ENCODE results near the gene ARMH1.

ARMH1 gene

GRCh38 chr1:44670751-44671640 lies 3.5 kb upstream of the ARMH1 start:
- DNase-seq (ENCODE audit: low read depth): no peak

GRCh38 chr1:44672254-44672955 lies 2.1 kb upstream of the ARMH1 start:
- peak; percentile 61 for DNase-seq (ENCODE audit: low read depth)

DNA sequence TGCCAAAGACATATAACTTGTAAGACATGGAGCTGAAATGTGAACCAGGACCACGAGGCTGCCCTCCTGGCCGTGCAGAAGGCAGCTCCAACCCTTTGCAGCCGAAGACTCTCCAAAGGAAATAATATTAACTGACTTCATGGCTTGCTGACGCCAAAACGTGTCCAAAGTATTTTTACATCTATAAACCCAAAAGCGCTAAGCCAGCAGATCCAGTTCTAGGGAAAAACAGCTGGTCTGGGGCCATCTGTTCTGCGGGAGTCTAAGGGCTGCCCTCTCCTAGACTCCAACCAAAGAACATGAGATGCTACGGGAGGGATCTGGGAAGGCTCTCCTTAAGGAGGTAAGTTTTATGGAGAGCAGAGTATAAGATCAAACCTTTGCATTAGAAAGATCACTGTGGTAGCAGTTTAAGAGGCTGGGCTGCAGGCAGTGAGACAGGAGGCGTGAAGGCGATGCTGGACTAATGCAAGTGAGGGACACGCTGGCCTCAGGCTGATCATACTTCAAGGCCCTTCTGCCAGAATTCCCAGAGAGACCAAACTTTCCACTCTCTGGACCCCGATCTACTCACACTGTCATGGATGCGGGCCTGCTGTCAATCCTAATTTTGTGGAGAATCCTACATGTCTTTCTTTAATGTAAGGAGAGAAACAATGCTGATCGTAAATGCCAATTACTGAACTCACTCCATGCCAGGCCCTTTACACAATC lies 1.4 kb upstream of the ARMH1 start:
- no peak for DNase-seq (ENCODE audit: low read depth)

- DNase-seq (ENCODE audit: low read depth): no peak
Observed at GRCh38 chr1:44673675-44674112, 820 bp upstream of the ARMH1 start.

GRCh38 chr1:44675186-44675585 lies 672 bp downstream of the ARMH1 start:
- no peak for DNase-seq (ENCODE audit: low read depth)

- DNase-seq (ENCODE audit: low read depth): peak; percentile 88
Observed at GRCh38 chr1:44676484-44677200, 2.1 kb downstream of the ARMH1 start.

DNA sequence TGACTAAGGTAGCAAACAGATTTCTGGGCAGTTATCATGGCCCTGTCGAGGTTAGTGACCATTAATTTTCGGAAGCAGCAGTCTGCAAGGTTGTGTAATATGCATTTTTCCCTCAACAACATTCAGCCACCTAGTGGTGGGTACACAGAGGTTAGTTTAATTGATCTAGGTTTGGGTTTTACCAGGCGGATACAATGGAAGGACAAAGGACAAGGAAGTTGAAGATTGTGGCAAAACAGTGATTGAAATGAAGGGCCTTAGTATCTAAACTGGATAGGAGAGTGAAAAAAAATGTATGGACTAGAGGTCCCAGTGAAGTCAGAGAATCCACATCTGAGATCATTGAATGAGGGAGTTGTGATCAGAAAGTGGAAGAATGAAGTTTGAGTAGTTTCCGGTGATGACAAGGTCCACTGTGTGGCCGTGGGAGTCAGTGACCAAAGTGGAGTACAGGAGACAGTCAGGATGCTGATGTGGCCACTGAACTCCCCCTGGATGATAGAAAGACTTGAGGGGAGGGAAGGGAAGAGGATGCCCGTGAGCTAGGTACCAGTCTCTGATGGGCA lies 2.8 kb downstream of the ARMH1 start:
- peak; percentile 65 for DNase-seq (ENCODE audit: low read depth)

DNA sequence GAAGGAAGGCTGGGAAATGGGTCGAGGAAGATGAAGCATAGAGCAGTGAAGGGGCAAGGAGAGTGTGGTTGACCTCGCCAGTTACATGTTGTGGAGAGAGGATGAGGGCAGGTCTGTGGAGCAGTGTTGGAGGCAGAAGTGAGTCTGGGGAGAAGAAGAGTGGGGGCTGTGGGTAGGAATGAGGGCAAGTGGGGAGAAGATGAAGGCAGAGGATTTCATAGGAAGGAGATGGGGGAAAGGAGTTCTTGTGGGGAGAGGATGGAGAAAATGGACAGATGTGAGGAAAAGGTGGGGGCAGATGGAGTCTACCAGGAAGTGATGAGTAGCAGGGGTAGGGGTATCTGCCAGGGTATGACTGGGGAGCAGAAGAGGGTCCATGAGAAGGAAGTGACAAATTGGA lies 3.6 kb downstream of the ARMH1 start:
- no peak for DNase-seq (ENCODE audit: low read depth)

GRCh38 chr1:44678626-44679025 lies 4.1 kb downstream of the ARMH1 start:
- no peak for DNase-seq (ENCODE audit: low read depth)

DNA sequence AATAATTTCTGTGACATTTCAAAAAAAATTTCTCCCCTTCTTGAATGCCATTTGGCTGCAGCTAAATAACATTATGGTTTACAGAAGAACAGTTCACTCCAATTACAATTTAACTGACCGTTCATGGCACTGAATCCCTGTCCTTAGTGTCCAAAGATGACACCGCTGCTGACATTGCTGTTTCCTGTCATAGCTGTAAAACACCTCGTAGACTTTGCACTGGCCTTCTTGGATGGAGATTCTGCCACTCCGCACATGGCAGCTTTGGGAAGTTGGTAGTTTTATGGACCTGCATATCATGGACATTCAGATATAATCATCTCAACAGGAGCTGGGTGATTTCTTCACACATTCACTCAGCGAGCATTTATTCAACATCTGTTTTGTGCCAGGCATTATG lies 5.0 kb downstream of the ARMH1 start:
- no peak for DNase-seq (ENCODE audit: low read depth)

DNA sequence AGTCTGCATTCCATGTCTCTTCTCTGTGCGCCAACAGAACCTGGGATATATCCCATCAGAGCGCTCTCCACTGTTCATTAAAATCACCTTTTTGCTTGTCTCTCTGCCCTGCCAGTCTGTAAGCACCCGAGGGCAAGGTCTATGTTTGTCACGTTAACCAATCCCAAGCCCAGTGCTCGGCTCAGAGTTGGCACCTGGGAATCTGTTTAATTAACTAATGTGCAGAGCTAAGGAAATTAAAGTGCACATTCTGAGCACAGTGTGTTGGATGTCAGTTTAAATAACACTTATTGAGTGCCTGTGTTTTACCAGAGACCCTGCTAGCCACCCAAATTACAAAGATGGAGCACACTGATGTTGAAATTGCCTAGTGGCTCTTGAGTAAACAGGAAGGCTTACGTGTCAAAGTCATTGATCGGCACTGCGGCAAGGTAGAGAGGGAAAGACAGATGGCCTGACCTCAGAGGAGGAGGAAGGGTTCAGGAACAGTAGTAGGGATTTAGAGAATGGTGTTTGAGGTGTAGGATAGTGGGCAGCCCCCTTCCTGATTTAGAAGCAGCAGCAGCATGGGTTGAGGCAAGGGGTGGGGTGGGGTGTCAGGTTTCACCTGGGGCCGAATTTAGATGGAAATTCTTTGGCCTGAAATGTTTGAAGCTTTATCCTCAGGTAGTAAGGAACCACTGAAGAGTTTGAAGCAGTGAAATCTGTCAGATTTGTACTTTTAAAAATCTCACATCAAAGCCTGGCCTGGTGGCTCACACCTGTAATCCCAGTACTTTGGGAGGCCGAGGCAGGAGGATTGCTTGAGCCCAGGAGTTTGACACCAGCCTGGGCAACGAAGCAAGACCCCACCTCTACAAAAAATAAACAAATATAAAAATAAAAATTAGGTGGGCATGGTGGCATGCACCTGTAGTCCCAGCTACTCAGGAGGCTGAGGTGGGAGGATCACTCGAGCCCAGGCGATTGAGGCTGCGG lies 7.7 kb downstream of the ARMH1 start:
- no peak for DNase-seq (ENCODE audit: low read depth)

- DNase-seq (ENCODE audit: low read depth): no peak
Observed at GRCh38 chr1:44682883-44683265, 8.4 kb downstream of the ARMH1 start.

DNA sequence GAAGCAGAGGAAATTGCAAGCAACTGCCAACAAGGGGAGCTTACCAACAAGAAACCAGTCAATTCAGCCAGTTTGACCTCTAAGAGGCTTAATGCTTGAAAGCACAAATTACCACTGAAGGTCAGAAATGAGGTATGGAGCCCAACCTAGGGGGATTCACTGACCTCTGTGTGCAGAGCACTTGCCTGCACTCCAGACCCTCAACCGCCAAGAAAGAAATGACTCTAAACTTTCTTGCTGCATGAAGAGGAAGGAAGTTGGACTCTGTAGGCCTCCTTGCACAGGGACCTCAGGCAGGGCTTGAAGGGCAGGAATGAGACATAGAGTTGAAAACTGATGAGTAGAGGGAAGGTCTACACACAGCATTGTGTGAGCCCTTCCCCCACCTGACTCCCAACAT lies 10.0 kb downstream of the ARMH1 start:
- no peak for DNase-seq (ENCODE audit: low read depth)

DNA sequence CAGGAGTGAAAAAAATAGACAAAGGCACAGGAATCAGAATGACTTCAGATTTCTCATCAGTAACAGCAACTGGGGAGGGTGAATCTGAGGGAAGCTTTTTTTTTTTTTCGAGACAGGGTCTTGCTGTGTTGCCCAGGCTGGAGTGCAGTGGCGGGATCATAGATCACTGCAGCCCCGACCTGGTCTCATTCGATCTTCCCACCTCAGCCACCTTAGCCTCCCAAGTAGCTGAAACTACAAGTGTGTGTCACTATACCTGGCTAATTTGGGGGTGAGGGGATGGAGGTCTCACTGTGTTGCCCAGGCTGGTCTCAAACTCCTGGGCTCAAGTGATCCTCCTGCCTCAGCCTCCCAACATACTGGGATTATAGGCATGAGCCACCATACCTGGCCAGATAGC lies 10.7 kb downstream of the ARMH1 start:
- no peak for DNase-seq (ENCODE audit: low read depth)

- DNase-seq (ENCODE audit: low read depth): no peak
Observed at GRCh38 chr1:44685881-44686280, 11.4 kb downstream of the ARMH1 start.

DNA sequence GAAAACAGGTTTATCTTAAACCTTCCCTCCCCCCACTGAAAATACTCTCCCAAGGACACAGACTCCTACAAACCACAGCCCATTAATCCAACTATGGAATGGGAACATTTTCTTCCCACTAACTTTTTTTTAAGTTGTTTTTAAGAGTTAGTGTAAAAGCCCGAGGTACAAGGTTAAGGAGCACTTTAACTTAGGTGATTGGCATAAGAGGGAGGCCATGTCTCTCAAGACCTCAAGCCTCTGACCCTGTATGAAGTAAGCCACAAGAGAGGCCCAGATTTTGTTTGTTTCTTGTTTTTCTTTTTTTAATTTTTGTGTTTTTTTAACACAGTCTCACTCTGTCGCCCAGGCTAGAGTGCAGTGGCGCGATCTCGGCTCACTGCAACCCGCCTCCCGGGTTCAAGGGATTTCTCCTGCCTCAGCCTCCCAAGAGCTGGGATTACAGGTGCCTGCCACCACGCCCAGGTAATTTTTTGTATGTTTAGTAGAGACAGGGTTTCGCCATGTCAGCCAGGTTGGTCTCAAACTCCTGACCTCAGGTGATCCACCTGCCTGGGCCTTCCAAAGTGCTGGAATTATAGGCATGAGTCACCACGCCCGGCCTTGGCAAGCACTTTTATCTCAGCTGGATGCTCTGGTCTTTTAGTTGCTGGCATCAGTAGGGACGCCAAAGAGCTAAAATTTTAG lies 14.4 kb downstream of the ARMH1 start:
- no peak for DNase-seq (ENCODE audit: low read depth)

- DNase-seq (ENCODE audit: low read depth): no peak
Observed at GRCh38 chr1:44689447-44689765, 14.9 kb downstream of the ARMH1 start.

GRCh38 chr1:44693159-44693558 lies 18.6 kb downstream of the ARMH1 start:
- no peak for DNase-seq (ENCODE audit: low read depth)

GRCh38 chr1:44693900-44694299 lies 19.4 kb downstream of the ARMH1 start:
- no peak for DNase-seq (ENCODE audit: low read depth)

- DNase-seq (ENCODE audit: low read depth): no peak
Observed at GRCh38 chr1:44694863-44695478, 20.5 kb downstream of the ARMH1 start.
